Activated T-helper 2 cell treated with anti-CD3 and anti-CD28 coated beads, Interferon-gamma antibody, Interleukin-2, Interleukin-4, amounts not matched to agents 10 μg/mL and 5 μg/mL and 100 μg/mL, durations not matched to agents 14 hours and 24 hours and 36 hours (primary cell): Measurements from ENCODE around the gene KCNK1. TPM values are rescaled to one million over a fixed set of nuclear protein-coding genes. Genes with fewer than 3 reads are reported as not detected.

Source experiments
- DNase-seq: peaks from one replicate; pipeline ENCODE4 v3.0.0; 2021; ENCODE audit warnings: low spot score
- H3K27ac Mint-ChIP-seq: one replicate; pipeline ENCODE4 v1.8.0; 2021; ENCODE audit warnings: mixed read lengths
- H3K27me3 Mint-ChIP-seq: one replicate; pipeline ENCODE4 v1.8.0; 2021; ENCODE audit warnings: low read depth, mixed read lengths
- H3K36me3 Mint-ChIP-seq: one replicate; pipeline ENCODE4 v1.8.0; 2021; ENCODE audit warnings: low read depth, mixed read lengths
- H3K4me1 Mint-ChIP-seq: one replicate; pipeline ENCODE4 v1.8.0; 2021; ENCODE audit warnings: low read depth, mixed read lengths
- H3K4me3 Mint-ChIP-seq: one replicate; pipeline ENCODE4 v1.8.0; 2021; ENCODE audit warnings: low read depth, mild to moderate bottlenecking, moderate library complexity, mixed read lengths
- H3K9me3 Mint-ChIP-seq: one replicate; pipeline ENCODE4 v1.8.0; 2021; ENCODE audit warnings: mixed read lengths
- intact Hi-C: fragments of 100-400 bp; cut with micrococcal nuclease; formaldehyde crosslinking; loops from one replicate; pipeline ENCODE4 v1.15.1; 2023
- total RNA-seq: library from RNA; stranded (reverse); gene quantifications from 2 replicates; pipeline ENCODE4 v1.2.3, GENCODE V29; 2022

Gene KCNK1
- total RNA-seq, 1 donor from 2014 or later, result 5.4 TPM

- no peaks in the 10 kb centered on the region for H3K36me3 Mint-ChIP-seq
- H3K27ac Mint-ChIP-seq, result no peak overlapping the region
- no peaks in the 10 kb centered on the region for H3K27me3 Mint-ChIP-seq
- H3K4me3 Mint-ChIP-seq, result no peak overlapping the region
- H3K4me1 Mint-ChIP-seq, result no peaks in the 10 kb centered on the region
- no peaks in the 10 kb centered on the region for H3K9me3 Mint-ChIP-seq
- intact Hi-C loops, result no loop called here
- no peak for DNase-seq
Observed at GRCh38 chr1:233710031-233710430, 96.1 kb downstream of the KCNK1 start.

GRCh38 chr1:233710507-233710906, 96.6 kb downstream of the KCNK1 start:
- H3K4me3 Mint-ChIP-seq, result no peak overlapping the region
- H3K27me3 Mint-ChIP-seq, result no peaks in the 10 kb centered on the region
- intact Hi-C loops, result no loop called here
- DNase-seq, result no peak
- no peaks in the 10 kb centered on the region for H3K36me3 Mint-ChIP-seq
- no peaks in the 10 kb centered on the region for H3K4me1 Mint-ChIP-seq
- no peaks in the 10 kb centered on the region for H3K9me3 Mint-ChIP-seq
- no peak overlapping the region for H3K27ac Mint-ChIP-seq

- Mint-ChIP-seq H3K36me3 (no peaks in the 10 kb centered on the region), H3K9me3 (no peaks in the 10 kb centered on the region), H3K4me1 (no peaks in the 10 kb centered on the region), H3K4me3 (no peak overlapping the region), H3K27ac (no peak overlapping the region), H3K27me3 (no peaks in the 10 kb centered on the region)
- intact Hi-C loops, result no loop called here
- DNase-seq, result no peak
Observed at GRCh38 chr1:233714631-233715217, 100.8 kb downstream of the KCNK1 start.

DNA sequence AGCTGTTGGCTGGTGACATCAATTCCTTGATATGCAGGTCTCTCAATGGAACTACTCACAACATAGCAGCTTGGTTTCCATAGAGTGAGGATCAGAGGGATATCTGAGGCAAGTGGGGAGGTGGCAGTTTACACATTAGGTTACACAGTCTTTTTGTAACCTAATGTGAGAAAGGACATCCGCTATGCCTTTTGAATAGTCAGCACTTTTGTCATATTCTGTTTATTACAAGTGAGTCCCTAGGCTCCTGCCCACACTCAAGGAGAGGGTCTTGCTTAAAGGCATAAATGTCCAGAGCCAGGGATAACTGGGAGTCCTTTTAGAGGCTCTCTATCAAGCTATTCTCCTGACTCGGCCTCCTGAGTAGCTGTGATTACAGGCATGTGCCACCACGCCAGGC, 104.2 kb downstream of the KCNK1 start:
- Mint-ChIP-seq H3K4me1 (no peaks in the 10 kb centered on the region), H3K27ac (no peak overlapping the region), H3K9me3 (no peaks in the 10 kb centered on the region), H3K4me3 (no peak overlapping the region), H3K27me3 (no peaks in the 10 kb centered on the region), H3K36me3 (no peaks in the 10 kb centered on the region)
- no peak for DNase-seq
- intact Hi-C loops, result no loop called here

GRCh38 chr1:233719655-233720341, 105.9 kb downstream of the KCNK1 start:
- H3K27ac Mint-ChIP-seq, result no peak overlapping the region
- H3K4me3 Mint-ChIP-seq, result no peak overlapping the region
- H3K36me3 Mint-ChIP-seq, result no peaks in the 10 kb centered on the region
- DNase-seq, result no peak
- no peaks in the 10 kb centered on the region for H3K4me1 Mint-ChIP-seq
- no peaks in the 10 kb centered on the region for H3K27me3 Mint-ChIP-seq
- intact Hi-C loops, result no loop called here
- no peaks in the 10 kb centered on the region for H3K9me3 Mint-ChIP-seq

GRCh38 chr1:233721004-233721595, 107.2 kb downstream of the KCNK1 start:
- Mint-ChIP-seq H3K27ac (no peak overlapping the region), H3K4me3 (no peak overlapping the region), H3K27me3 (no peaks in the 10 kb centered on the region), H3K36me3 (no peaks in the 10 kb centered on the region), H3K9me3 (no peaks in the 10 kb centered on the region), H3K4me1 (no peaks in the 10 kb centered on the region)
- no peak for DNase-seq
- intact Hi-C loops, result no loop called here
